ENCODE measurements around the gene ZNF426. TPM values are rescaled to one million over a fixed set of nuclear protein-coding genes. Genes with fewer than 3 reads are reported as not detected.
"Not testable (repeated sequence)": the region's sequence is repeated elsewhere in the genome, so short reads cannot be mapped to it uniquely, and the experiment has no call there.

ZNF426 gene
- total RNA-seq, result 21.7 and 24.2 TPM in 2 replicates
- long read RNA-seq, full-length matches to known transcripts, result 51 of 145 reads
- long read RNA-seq, partial matches to known transcripts, result 70 of 145 reads
- long read RNA-seq, other reads (novel, unspliced or antisense), result 24 of 145 reads

- H3K27me3 Mint-ChIP-seq, result no peaks in the 10 kb centered on the region
- H3K9me3 Mint-ChIP-seq (ENCODE audit: low read depth), result peaks cover 44% of the 10 kb centered on the region
Measured at GRCh38 chr19:9538183-9539058, at the start of gene ZNF426. ZNF426 (minus strand) TSS chr19:9538645; CDS start chr19:9536232, 2,413 bp downstream.

GRCh38 chr19:9586764-9587163 lies 48.3 kb upstream of the ZNF426 start:
- DNase-seq (ENCODE audit: low spot score, unreplicated experiment), result peak; percentile 41
- H3K27ac Mint-ChIP-seq, result no peak overlapping the region
- H3K9me3 Mint-ChIP-seq (ENCODE audit: low read depth), result peaks cover 5% of the 10 kb centered on the region
- peak overlapping the region; percentile 8 for H3K4me3 Mint-ChIP-seq (ENCODE audit: low read depth)
- peaks cover 3% of the 10 kb centered on the region for H3K4me1 Mint-ChIP-seq (ENCODE audit: low read depth)
- H3K27me3 Mint-ChIP-seq, result peaks cover 6% of the 10 kb centered on the region
- TF ChIP-seq CTCF (IDR thresholded peaks at IDR 0.05; ENCODE audit: unreplicated experiment), result peak; percentile 77
- peaks cover 8% of the 10 kb centered on the region for H3K36me3 Mint-ChIP-seq (ENCODE audit: insufficient read depth)

More at GRCh38 chr19:9538183-9539058, at the start of gene ZNF426:
- Mint-ChIP-seq H3K36me3 (ENCODE audit: insufficient read depth) (peaks cover 59% of the 10 kb centered on the region), H3K4me3 (ENCODE audit: low read depth) (peak within 1 kb of the TSS; percentile 99), H3K4me1 (ENCODE audit: low read depth) (peaks cover 1% of the 10 kb centered on the region), H3K27ac (peak within 1 kb of the TSS; percentile 100)
- peak; percentile 72 for DNase-seq (ENCODE audit: low spot score, unreplicated experiment)
- no peak for TF ChIP-seq CTCF (IDR thresholded peaks at IDR 0.05; ENCODE audit: unreplicated experiment)

DNA sequence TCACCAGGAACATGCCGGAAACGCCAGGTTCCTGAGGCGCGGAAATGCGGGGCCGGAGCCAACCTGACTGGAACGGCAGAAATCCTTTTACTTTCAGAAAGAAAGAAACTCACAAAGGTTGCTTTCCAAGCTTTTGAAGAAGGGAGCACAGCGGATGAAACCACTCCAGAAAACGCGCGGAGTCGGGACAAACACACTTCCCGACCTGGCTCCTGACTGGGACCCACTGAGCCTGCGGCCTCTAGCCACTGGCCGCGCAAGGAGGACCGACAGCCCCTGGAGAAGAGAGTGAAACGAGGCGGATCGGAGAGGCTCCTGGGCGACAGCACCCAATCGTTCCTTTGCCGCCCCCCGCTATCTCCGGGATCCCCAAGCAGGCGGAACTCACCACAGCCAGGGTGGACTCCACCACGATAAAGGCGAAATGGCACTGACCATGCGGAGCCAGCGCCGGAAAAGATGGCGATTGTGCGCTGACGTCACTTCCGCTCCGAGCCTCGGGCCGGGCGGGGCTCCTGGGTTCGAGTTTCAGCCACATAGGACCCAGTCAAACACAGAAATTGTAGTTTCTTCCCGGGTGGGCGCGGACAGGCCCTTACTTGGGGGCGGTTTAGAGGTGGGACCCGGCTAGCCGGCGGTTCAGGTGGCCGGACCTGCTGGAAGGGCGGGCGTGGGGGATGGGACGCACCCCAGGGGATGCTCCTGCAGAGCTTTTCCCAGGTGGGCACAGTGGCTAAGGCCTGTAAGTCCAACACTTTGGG lies 45.8 kb upstream of the ZNF426 start, which contains the start of gene ZNF121:
ZNF121 (minus strand) TSS at position 432 of the 761 bp plus-strand sequence. CDS start 16,407 bp downstream, outside the sequence.
- Mint-ChIP-seq H3K27ac (peak within 1 kb of the TSS; percentile 98), H3K4me3 (ENCODE audit: low read depth) (peak within 1 kb of the TSS; percentile 94), H3K27me3 (peaks cover 3% of the 10 kb centered on the region), H3K4me1 (ENCODE audit: low read depth) (peaks cover 3% of the 10 kb centered on the region), H3K36me3 (ENCODE audit: insufficient read depth) (peaks cover 33% of the 10 kb centered on the region), H3K9me3 (ENCODE audit: low read depth) (peaks cover 24% of the 10 kb centered on the region)
- DNase-seq (ENCODE audit: low spot score, unreplicated experiment), result peak; percentile 73
- no peak for TF ChIP-seq CTCF (IDR thresholded peaks at IDR 0.05; ENCODE audit: unreplicated experiment)

DNA sequence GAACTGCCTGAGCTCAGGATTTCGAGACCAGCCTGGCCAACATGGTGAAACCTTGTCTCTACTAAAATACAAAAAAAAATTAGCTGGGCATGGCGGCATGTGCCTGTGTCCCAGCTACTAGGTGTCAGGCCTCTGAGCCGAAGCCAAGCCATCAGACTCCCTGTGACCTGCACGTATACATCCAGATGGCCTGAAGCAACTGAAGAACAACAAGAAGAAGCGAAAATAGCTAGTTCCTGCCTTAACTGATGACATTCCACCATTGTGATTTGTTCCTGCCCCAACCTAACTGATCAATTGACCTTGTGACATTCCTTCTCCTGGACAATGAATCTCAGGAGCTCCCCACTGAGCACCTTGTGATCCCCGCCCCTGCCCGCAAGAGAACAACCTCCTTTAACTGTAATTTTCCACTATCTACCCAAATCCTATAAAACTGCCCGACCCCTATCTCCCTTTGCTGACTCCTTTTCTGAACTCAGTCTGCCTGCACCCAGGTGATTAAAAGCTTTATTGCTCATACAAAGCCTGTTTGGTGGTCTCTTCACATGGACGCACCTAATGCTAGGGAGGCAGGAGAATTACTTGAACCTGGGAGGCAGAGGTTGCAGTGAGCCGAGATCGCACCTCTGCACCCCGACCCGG lies 43.8 kb upstream of the ZNF426 start:
- H3K4me3 Mint-ChIP-seq (ENCODE audit: low read depth), result peak overlapping the region; percentile 71
- H3K4me1 Mint-ChIP-seq (ENCODE audit: low read depth); DNase-seq (ENCODE audit: low spot score, unreplicated experiment); H3K27me3 Mint-ChIP-seq: not testable (repeated sequence)
- H3K36me3 Mint-ChIP-seq (ENCODE audit: insufficient read depth), result peaks cover 50% of the 10 kb centered on the region
- peaks cover 36% of the 10 kb centered on the region for H3K9me3 Mint-ChIP-seq (ENCODE audit: low read depth)
- H3K27ac Mint-ChIP-seq, result peak overlapping the region; percentile 89

DNA sequence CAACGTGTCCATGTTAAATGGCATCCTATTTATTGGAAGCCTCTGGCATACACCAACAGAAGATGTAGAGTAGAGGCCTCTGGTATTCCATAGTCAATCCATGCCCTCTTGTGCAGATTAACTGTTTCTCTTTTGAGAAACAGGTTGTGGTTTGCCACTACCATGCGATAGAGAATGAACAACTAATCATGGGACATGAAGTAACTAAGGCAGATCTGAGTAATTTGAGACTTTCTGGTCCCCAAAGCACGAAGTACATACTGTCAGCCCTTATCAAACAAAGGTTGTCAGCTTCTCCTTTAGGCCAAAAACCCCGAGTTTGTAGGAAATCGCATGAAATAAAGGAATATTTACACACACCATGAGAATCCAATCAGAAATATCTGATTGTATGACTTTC lies 42.3 kb upstream of the ZNF426 start:
- Mint-ChIP-seq H3K27me3 (no peaks in the 10 kb centered on the region), H3K27ac (no peak overlapping the region), H3K9me3 (ENCODE audit: low read depth) (peaks cover 48% of the 10 kb centered on the region), H3K36me3 (ENCODE audit: insufficient read depth) (peaks cover 64% of the 10 kb centered on the region), H3K4me3 (ENCODE audit: low read depth) (no peak overlapping the region), H3K4me1 (ENCODE audit: low read depth) (peaks cover 3% of the 10 kb centered on the region)
- no peak for TF ChIP-seq CTCF (IDR thresholded peaks at IDR 0.05; ENCODE audit: unreplicated experiment)
- DNase-seq (ENCODE audit: low spot score, unreplicated experiment), result no peak
